Erythroblast (primary cell): Measurements from ENCODE around the gene MAOB.
"Not testable (repeated sequence)": the region's sequence is repeated elsewhere in the genome, so short reads cannot be mapped to it uniquely, and the experiment has no call there.

Experiments used
- DNase-seq, 2 experiments: peaks; one replicate each; lab custom pipeline; 2025; lab: John Stamatoyannopoulos, UW
- GATA1 ChIP-seq: IDR thresholded peaks from 2 replicates; pipeline ENCODE4 v1.6.1; 2011; ENCODE audit warnings: low read depth, mild to moderate bottlenecking, control low read depth, low read length, moderate library complexity
- POLR2A ChIP-seq: IDR thresholded peaks from 2 replicates; pipeline ENCODE4 v1.6.1; 2011; ENCODE audit warnings: mild to moderate bottlenecking, low read length

The MAOB gene

DNA sequence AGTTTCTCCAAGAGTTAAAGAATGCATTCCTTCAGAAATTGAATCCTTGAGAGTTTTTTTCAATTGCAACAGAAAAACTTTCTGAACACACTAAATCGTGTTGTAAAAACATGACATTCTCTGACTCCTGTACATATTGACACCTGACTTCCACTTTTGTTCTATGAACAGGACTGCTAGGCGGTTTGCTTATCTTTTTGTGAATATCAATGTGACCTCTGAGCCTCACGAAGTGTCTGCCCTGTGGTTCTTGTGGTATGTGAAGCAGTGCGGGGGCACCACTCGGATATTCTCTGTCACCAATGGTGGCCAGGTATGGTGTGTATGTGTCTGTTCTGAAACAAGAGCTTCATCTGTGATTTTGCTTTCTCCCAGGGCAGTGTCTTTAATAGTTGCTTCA lies 154.2 kb downstream of the MAOB start:
- TF ChIP-seq GATA1 (no peak), POLR2A (no peak)

GRCh38 chrX:43727254-43727653 lies 155.0 kb downstream of the MAOB start:
- DNase-seq = peak in 1 of 2 experiments; percentile 1

More for the DNA sequence above, 154.2 kb downstream of the MAOB start:
- no peak for DNase-seq

DNA sequence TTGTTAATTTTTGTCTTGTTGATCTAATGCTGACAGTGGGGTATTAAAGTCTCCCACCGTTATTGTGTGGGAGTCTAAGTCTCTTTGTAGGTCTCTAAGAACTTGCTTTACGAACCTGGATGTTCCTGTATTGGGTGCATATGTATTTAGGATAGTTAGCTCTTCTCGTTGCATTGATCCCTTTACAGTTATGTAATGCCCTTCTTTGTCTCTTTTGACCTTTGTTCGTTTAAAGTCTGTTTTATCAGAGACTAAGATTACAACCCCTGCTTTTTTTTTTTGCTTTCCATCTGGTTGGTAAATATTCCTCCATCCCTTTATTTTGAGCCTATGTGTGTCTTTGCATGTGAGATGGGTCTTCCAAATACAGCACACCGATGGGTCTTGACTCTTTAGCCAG lies 157.0 kb downstream of the MAOB start:
- not testable (repeated sequence) for DNase-seq

GRCh38 chrX:43720961-43721360 lies 161.3 kb downstream of the MAOB start:
- TF ChIP-seq POLR2A (no peak), GATA1 (no peak)
- no peak for DNase-seq

DNA sequence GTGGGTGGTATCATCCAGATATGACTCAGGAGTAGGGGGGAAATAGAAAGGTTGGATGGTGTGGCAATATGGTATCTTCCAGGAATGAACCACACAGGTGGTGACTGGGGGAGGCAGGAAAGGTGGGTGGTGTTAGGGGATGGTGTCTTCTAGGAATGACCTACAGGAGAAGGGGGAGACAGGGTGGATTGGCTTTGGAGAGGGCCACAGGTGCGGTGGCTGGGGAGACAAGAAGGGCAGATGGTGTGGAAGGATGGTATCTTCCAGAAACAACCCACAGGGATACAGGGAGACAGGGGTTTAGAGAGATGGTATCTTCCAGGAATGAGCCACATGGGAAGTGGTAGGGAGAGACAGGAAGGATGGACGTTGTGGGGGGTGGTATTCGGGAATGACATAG lies 162.2 kb downstream of the MAOB start:
- TF ChIP-seq POLR2A (no peak), GATA1 (no peak)
- no peak for DNase-seq

DNA sequence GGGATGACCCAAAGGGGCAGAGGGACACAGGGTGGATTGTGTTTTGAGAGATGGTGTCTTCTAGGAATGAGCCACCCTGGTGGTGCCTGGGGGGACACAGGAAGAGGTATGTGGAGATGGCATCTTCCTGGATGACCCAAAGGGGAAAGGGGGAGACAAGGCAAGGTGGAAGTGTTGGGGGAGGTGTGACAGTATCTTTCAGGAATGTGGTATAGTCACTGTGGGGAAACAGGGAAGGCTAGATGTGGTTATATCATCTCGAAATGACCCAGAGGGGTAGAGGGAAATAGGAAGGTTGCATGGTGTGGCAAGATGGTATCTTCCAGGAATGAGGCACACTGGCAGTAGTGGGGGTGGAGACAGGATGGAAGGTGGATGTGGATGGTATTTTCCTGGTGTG lies 163.3 kb downstream of the MAOB start:
- no peak for DNase-seq
- TF ChIP-seq GATA1 (no peak), POLR2A (no peak)

DNA sequence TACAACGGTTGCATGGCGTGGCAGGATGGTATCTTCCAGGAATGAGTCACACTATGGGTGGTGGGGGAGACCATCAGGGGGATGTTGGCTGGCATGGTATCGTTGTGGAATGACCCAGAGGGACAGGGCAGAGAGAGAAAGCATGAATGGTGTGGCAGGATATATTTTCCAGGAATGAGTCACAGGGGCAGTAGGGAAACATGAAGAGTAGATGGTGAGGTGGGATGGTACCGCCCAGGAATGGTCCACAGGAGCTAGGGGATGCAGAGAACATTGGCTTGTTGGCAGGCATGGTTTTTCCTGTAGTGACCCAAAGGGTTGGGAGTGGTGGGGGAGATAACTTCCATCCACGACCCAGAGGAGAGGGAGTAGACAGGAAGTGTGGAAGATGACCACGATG lies 163.7 kb downstream of the MAOB start:
- DNase-seq = no peak
- TF ChIP-seq POLR2A = no peak
- no peak for TF ChIP-seq GATA1

- no peak for DNase-seq
- TF ChIP-seq POLR2A = no peak
- TF ChIP-seq GATA1 = no peak
Observed at GRCh38 chrX:43718081-43718480, 164.2 kb downstream of the MAOB start.

GRCh38 chrX:43717161-43717560 lies 165.1 kb downstream of the MAOB start:
- no peak for DNase-seq
- TF ChIP-seq GATA1 = no peak
- TF ChIP-seq POLR2A = no peak

DNA sequence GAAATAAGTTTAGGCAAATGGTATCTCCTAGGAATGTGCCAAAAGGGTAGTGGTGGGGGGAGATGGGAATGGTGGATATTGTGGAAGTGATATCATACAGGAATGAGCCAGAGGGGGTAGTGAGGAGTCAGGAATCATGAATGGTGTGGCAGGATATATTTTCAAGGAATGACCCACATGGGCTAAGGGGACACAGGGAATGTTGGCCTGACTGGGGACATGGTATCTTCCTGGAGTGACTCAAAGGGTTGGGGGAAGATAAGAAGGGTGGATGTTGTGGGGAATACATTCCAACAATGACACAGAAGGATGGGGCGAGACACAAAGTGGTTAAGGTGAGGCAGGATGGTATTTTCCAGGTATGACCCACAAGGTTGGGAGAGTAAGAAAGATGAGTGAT lies 165.6 kb downstream of the MAOB start:
- DNase-seq = no peak
- no peak for TF ChIP-seq GATA1
- no peak for TF ChIP-seq POLR2A
